ENCODE data around the gene WAPL.
"Not testable (repeated sequence)": the region's sequence is repeated elsewhere in the genome, so short reads cannot be mapped to it uniquely, and the experiment has no call there.

Gene WAPL

DNA sequence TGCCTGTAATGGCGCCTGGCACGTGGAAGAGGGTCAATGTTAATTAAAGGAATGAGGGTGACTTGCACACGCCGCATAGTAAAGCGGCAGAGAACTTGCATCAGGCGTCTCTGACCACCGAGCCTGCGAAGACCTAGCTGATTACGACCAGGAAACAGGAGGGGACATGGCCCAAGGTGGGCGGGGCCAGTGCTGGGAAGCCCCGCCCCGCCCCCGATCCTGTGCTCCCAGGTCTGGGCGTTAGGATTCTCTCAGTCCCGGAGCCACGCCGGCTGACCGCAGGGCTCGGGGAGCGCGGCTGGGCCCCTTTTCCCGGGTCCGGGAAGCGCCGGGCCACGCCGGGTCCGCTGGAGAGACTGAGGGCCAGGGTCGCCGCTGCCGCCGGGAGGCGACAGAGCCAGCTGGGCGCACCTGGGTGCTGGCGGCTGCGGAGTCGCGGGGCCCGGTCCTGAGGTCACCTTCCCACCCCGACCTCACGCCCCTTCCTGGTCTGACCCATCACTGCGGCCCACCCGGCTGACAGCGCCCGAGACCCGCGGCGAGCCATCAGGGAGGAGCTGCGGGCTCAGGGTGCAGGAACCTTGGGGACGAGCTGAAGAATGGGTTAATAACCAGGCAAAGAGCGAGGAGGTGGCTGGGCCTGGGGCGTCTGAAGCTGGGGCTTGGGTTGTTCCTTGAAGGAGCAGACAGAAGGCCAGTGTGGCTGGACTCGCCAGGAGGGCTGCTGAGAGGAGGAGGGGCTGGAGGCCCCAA lies 132.0 kb downstream of the WAPL start:
- DNase-seq (ENCODE audit: low read depth): peak; percentile 17

DNA sequence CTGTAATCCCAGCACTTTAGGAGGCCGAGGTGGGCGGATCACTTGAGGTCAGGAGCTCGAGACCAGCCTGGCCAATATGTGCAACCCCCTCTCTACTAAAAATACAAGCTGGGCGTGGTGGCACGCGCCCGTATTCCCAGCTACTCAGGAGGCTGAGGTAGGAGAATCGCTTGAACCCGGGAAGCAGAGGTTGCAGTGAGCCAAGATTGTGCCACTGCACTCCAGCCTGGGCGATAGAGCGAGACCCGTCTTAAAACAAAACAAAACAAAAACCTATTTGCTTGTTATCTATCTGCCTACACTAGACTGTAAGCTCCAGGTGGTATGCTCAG lies 132.5 kb downstream of the WAPL start:
- DNase-seq (ENCODE audit: low read depth): not testable (repeated sequence)

DNA sequence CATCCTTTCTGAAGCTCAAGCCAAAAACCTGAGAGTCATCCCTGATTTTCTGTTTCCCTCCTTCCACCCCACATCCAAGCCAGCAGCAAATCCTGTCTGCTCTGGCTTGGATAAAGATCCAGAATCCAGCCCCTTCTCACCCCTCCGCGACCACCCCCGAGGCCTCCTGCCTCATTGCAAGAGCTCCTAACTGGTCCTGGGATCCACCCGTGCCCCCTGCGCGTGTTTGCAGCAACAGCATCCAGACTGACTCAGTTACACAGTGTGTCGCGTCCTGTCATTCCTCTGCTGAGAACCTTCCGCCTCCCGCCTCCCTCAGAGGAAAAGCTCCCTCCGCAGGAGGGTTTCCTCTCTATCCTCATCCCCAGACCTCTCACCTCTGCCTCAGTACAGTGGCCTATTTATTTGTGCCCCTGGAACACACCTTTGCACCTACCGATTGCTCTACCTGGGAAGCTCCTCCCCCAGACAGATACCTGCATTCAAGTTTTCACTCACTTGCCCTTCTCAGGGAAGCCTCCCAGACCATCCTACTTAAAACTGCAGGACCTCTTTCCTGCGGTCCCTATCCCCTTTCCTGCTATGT lies 133.4 kb downstream of the WAPL start:
- DNase-seq (ENCODE audit: low read depth): no peak

DNA sequence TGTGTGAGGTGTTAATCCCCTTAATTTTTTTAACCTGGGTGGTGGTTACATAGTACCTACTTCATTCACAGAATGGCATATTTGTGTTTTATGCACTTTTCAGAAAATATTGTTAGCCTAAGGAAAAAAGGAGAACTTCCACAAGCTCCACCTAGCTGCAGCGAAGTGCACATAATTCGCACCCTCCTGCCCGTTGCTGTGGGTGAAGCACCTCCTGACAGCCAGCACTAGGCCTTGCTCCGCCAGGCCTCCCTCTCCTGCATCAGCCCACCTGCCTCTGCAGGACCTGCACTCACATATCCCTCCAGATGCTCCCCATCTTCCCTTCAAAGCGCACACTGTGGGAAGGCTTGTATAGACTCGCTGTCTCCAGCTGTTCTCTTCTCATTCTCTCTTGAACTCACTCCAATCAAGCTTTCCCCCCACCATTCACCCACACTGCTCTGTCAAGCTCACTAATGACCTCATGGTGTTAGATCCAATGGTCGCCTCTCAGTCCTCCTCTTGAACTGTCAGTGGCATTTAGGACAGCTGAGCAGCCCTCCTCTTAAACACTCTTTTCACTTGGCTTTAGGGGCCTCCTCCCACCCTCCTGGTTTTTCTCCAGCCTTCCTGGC lies 134.3 kb downstream of the WAPL start:
- DNase-seq (ENCODE audit: low read depth): no peak

DNA sequence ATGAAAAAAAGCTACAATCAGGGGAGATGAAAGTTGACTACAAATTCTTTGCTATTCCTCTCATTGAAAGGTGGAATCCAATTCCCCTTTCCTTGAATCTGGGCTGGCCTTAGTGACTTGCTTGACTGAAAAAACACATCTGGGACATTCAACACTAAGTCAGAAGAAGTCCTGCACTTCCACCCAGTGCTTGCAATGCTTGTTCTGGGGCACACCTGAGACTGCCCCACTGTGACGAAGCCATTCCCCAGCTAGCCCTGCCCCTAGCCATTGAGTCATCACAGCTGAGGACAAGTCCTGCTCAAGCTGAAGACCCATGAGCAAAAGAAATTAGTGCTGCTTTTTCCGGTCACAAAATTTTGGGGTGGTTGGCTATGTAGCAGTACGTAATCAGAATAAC lies 135.8 kb downstream of the WAPL start:
- DNase-seq (ENCODE audit: low read depth): no peak
